Activated CD8-positive, alpha-beta memory T cell treated with anti-CD3 and anti-CD28 coated beads for 4 hours (primary cell): ENCODE results near the gene B4GAT1.
"Not testable (repeated sequence)": the region's sequence is repeated elsewhere in the genome, so short reads cannot be mapped to it uniquely, and the experiment has no call there.

Experiments
- DNase-seq, 2 donors: peaks; one replicate each; pipeline ENCODE4 v3.0.0-alpha.2; 2020; ENCODE audit warnings: low read depth in 2 of 2

Gene B4GAT1

GRCh38 chr11:66347425-66348276 is at the start of gene B4GAT1:
TSS of gene B4GAT1 (minus strand) at chr11:66347629. CDS start at chr11:66347545, 84 bp downstream.
- peak; percentile 59 to 64 for DNase-seq

GRCh38 chr11:66393954-66394353 is 46.5 kb upstream of the B4GAT1 start:
- DNase-seq: no peak

- DNase-seq: no peak
Observed at GRCh38 chr11:66391322-66391721, 43.9 kb upstream of the B4GAT1 start.

GRCh38 chr11:66388780-66389386 is 41.5 kb upstream of the B4GAT1 start:
- peak; percentile 38 to 53 for DNase-seq

GRCh38 chr11:66386171-66387069 is 39.0 kb upstream of the B4GAT1 start:
- peak; percentile 63 to 72 for DNase-seq

GRCh38 chr11:66384316-66384715 is 36.9 kb upstream of the B4GAT1 start:
- DNase-seq: not testable (repeated sequence)

- DNase-seq: not testable (repeated sequence)
Observed at GRCh38 chr11:66380264-66380663, 32.8 kb upstream of the B4GAT1 start.

- not testable (repeated sequence) for DNase-seq
Observed at GRCh38 chr11:66373690-66374287, 26.4 kb upstream of the B4GAT1 start.

GRCh38 chr11:66373265-66373664 is 25.8 kb upstream of the B4GAT1 start:
- no peak for DNase-seq

- DNase-seq: peak; percentile 58 to 62
Observed at GRCh38 chr11:66371627-66372415, 24.4 kb upstream of the B4GAT1 start, which contains the start of gene SLC29A2. TSS of gene SLC29A2 (minus strand) at chr11:66371760. CDS start at chr11:66371591, 169 bp downstream.

GRCh38 chr11:66369073-66369894 is 21.9 kb upstream of the B4GAT1 start:
- no peak for DNase-seq

- DNase-seq: no peak
Observed at GRCh38 chr11:66368484-66368883, 21.1 kb upstream of the B4GAT1 start.

- DNase-seq: no peak
Observed at GRCh38 chr11:66367561-66368312, 20.3 kb upstream of the B4GAT1 start.

GRCh38 chr11:66366844-66367477 is 19.5 kb upstream of the B4GAT1 start:
- no peak for DNase-seq

GRCh38 chr11:66365711-66366619 is 18.5 kb upstream of the B4GAT1 start:
- no peak for DNase-seq

- DNase-seq: no peak
Observed at GRCh38 chr11:66365166-66365565, 17.7 kb upstream of the B4GAT1 start.

- DNase-seq: peak; percentile 28 to 37
Observed at GRCh38 chr11:66363805-66364535, 16.5 kb upstream of the B4GAT1 start.
